Endodermal cell (in vitro differentiated cells): ENCODE measurements around the gene CDADC1. TPM values are rescaled to one million over a fixed set of nuclear protein-coding genes. Genes with fewer than 3 reads are reported as not detected.

ENCODE experiments used
- DNase-seq: peaks from one replicate; pipeline ENCODE4 v3.0.0-alpha.2; 2017
- H3K27ac ChIP-seq: 2 replicates; pipeline ENCODE4 v1.5.1; 2013; ENCODE audit warnings: mild to moderate bottlenecking, low read depth, low read length, moderate library complexity
- H3K27me3 ChIP-seq: 2 replicates; pipeline ENCODE4 v1.6.1; 2013; ENCODE audit warnings: mild to moderate bottlenecking, low read length, moderate library complexity; ENCODE audit not compliant: insufficient read depth, control insufficient read depth, poor library complexity, severe bottlenecking
- H3K36me3 ChIP-seq: 2 replicates; pipeline ENCODE4 v1.7.0; 2013; ENCODE audit warnings: mild to moderate bottlenecking, low read length, moderate library complexity; ENCODE audit not compliant: control insufficient read depth, insufficient read depth
- H3K4me1 ChIP-seq: one replicate; pipeline ENCODE4 v1.7.0; 2013; ENCODE audit warnings: low read length; ENCODE audit not compliant: control insufficient read depth, insufficient read depth
- H3K4me3 ChIP-seq: 2 replicates; pipeline ENCODE4 v1.5.1; 2013; ENCODE audit warnings: mild to moderate bottlenecking, low read length, moderate library complexity
- H3K9ac ChIP-seq: 2 replicates; pipeline ENCODE4 v1.6.1; 2013; ENCODE audit warnings: mild to moderate bottlenecking, low read length, moderate library complexity; ENCODE audit not compliant: poor library complexity, severe bottlenecking; ENCODE audit errors: extremely low read depth
- H3K9me3 ChIP-seq: 2 replicates; pipeline ENCODE4 v1.6.1; 2013; ENCODE audit warnings: mild to moderate bottlenecking, low read length, moderate library complexity; ENCODE audit not compliant: control insufficient read depth
- H3K27ac Mint-ChIP-seq: 2 replicates; pipeline ENCODE4 v1.8.0; 2020; ENCODE audit warnings: mixed read lengths
- H3K27me3 Mint-ChIP-seq: 2 replicates; pipeline ENCODE4 v1.8.0; 2021; ENCODE audit warnings: mild to moderate bottlenecking, mixed read lengths; ENCODE audit not compliant: insufficient read depth
- H3K36me3 Mint-ChIP-seq: 2 replicates; pipeline ENCODE4 v1.8.0; 2020; ENCODE audit warnings: low read depth, mixed read lengths
- H3K4me1 Mint-ChIP-seq: 2 replicates; pipeline ENCODE4 v1.8.0; 2020; ENCODE audit warnings: mixed read lengths
- H3K4me3 Mint-ChIP-seq: 2 replicates; pipeline ENCODE4 v1.8.0; 2020; ENCODE audit warnings: mild to moderate bottlenecking, moderate library complexity, mixed read lengths
- H3K9me3 Mint-ChIP-seq: 2 replicates; pipeline ENCODE4 v1.8.0; 2020; ENCODE audit warnings: mild to moderate bottlenecking, mixed read lengths
- CTCF ChIP-seq: fragments of 200-600 bp; sonication (generic); conservative IDR thresholded peaks from 2 replicates; pipeline ENCODE4 v1.5.0; 2021; ENCODE audit warnings: antibody characterized with exemption, mild to moderate bottlenecking
- WGBS, 2 experiments: methylation state at CpG; one replicate each; pipeline versions ENCODE4 v1.1.5 to v1.1.7; 2013; ENCODE audit warnings: missing lambda C conversion rate in 2 of 2, mixed read lengths in 1 of 2; ENCODE audit not compliant: insufficient coverage in 1 of 2, insufficient read length in 1 of 2; 5-methylcytosine and 5-hydroxymethylcytosine counted together
- total RNA-seq, 2 donors: library from RNA; stranded (reverse); fragmentation: NEBNext Ultra II Directional in 1 of 2; extraction: Animal tissue kit (Norgen Biotek cat#: 25700) in 1 of 2; gene quantifications; 2 replicates in 1 of 2; 3 replicates in 1 of 2; pipeline ENCODE4 v1.2.1, GENCODE V29; 2021

Gene CDADC1
- total RNA-seq, 2 donors from 2014 or later = 6.0 to 15.8 TPM

GRCh38 chr13:49310251-49310650 lies 62.5 kb downstream of the CDADC1 start:
- no peaks in the 10 kb centered on the region for H3K4me1 ChIP-seq
- H3K36me3 Mint-ChIP-seq = no peaks in the 10 kb centered on the region
- no peak overlapping the region for H3K9ac ChIP-seq
- WGBS, 2 experiments = 86 to 92% methylated on average over 2 to 3 of the region's 3 CpGs
- H3K27me3 Mint-ChIP-seq = no peaks in the 10 kb centered on the region
- no peak overlapping the region for H3K27ac Mint-ChIP-seq
- no peak for TF ChIP-seq CTCF
- no peak for DNase-seq
- no peaks in the 10 kb centered on the region for H3K36me3 ChIP-seq
- peaks cover 2% of the 10 kb centered on the region for H3K4me1 Mint-ChIP-seq
- no peaks in the 10 kb centered on the region for H3K27me3 ChIP-seq
- no peak overlapping the region for H3K27ac ChIP-seq
- H3K9me3 Mint-ChIP-seq = no peaks in the 10 kb centered on the region
- H3K4me3 Mint-ChIP-seq = no peak overlapping the region
- no peaks in the 10 kb centered on the region for H3K9me3 ChIP-seq
- no peak overlapping the region for H3K4me3 ChIP-seq

DNA sequence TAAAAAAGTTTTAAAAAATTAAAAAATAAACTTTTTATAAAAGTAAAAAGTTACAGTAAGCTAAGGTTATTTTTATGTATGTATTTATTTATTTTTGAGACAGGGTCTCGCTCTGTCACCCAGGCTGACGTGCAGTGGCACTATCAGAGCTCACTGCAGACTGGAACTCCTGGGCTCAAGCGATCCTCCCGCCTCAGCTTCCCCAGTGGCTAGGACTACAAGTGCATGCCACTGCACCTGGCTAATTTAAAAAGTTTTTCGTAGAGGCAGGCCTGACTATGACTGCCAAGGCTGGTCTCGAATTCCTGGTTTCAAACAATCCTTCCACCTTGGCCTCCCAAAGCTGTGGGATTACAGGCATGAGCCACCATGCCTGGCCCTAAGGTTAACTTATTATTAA lies 64.1 kb downstream of the CDADC1 start:
- no peak overlapping the region for H3K4me3 ChIP-seq
- no peaks in the 10 kb centered on the region for H3K4me1 ChIP-seq
- H3K4me1 Mint-ChIP-seq = peaks cover 2% of the 10 kb centered on the region
- no peak overlapping the region for H3K9ac ChIP-seq
- H3K36me3 ChIP-seq = no peaks in the 10 kb centered on the region
- TF ChIP-seq CTCF = no peak
- no peak for DNase-seq
- no peak overlapping the region for H3K27ac Mint-ChIP-seq
- no peaks in the 10 kb centered on the region for H3K9me3 ChIP-seq
- H3K27me3 Mint-ChIP-seq = no peaks in the 10 kb centered on the region
- H3K36me3 Mint-ChIP-seq = no peaks in the 10 kb centered on the region
- no peaks in the 10 kb centered on the region for H3K9me3 Mint-ChIP-seq
- WGBS, 2 experiments = 95 to 100% methylated on average over 6 of the region's 6 CpGs
- H3K4me3 Mint-ChIP-seq = no peak overlapping the region
- no peaks in the 10 kb centered on the region for H3K27me3 ChIP-seq
- H3K27ac ChIP-seq = no peak overlapping the region

- WGBS, 2 experiments = 84 to 93% methylated on average over 5 to 6 of the region's 6 CpGs
- DNase-seq = no peak
- Histone ChIP-seq H3K4me1 (no peaks in the 10 kb centered on the region), H3K4me3 (no peak overlapping the region), H3K27ac (no peak overlapping the region), H3K9ac (peak overlapping the region; percentile 16), H3K36me3 (no peaks in the 10 kb centered on the region), H3K27me3 (no peaks in the 10 kb centered on the region), H3K9me3 (no peaks in the 10 kb centered on the region)
- TF ChIP-seq CTCF = no peak
- H3K36me3 Mint-ChIP-seq = no peaks in the 10 kb centered on the region
- H3K4me1 Mint-ChIP-seq = peaks cover 2% of the 10 kb centered on the region
- no peak overlapping the region for H3K27ac Mint-ChIP-seq
- no peak overlapping the region for H3K4me3 Mint-ChIP-seq
- H3K27me3 Mint-ChIP-seq = no peaks in the 10 kb centered on the region
- no peaks in the 10 kb centered on the region for H3K9me3 Mint-ChIP-seq
Observed at GRCh38 chr13:49314344-49314882, 66.7 kb downstream of the CDADC1 start.
